Hepatocyte (in vitro differentiated cells): ENCODE results near the gene MACC1.

Experiments used
- EZH2 ChIP-seq: fragments of 200-600 bp; sonication (generic); IDR thresholded peaks from 2 replicates; pipeline ENCODE4 v1.6.1; 2016; ENCODE audit warnings: antibody characterized with exemption, mild to moderate bottlenecking, borderline replicate concordance
- TF ChIP-seq, protein P1 (sequence below): fragments of 200-600 bp; sonication (generic); IDR thresholded peaks from 2 replicates; pipeline ENCODE4 v1.5.1; 2016; ENCODE audit warnings: antibody characterized with exemption, mild to moderate bottlenecking; ENCODE audit not compliant: poor library complexity

DNA sequence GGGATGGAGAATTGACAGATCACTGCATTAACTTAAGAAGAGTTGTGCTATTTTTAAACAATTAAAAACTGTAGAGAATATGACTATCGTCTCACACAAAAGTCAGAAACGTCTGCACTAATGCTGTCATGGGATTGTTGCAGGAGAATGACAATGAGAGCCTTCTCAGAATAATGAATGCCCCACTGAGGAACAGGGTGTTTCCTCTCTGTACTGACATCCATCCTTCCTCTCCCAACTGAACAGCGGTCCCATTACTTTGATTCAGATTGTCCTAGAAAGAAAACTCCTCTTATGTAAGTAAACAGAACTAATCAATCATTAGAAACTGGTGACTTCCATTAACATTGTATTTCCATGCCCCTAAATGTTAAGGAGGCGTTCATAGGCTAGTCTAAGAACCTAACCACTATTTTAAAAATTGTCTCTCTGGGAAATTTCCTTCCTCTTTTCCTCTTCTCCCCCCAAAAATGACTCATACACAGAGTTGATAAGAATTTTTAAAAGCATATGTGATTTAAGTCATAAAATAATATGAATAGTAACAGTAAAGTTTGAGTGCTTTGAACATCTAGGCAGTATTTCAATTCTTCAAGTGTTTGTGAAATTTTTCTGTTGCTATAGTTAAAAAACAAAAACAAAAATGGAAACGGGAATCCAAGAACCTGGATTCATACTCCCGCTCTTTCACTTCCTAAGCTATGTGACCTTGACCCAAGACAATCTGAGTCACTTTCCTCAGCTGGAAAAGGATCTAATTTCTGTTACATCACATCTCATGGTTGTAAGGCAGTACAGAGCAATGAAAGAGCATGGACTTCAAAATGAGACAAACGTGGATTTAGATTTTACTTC is 12.7 kb upstream of the MACC1 start:
- TF ChIP-seq, protein P1, sequence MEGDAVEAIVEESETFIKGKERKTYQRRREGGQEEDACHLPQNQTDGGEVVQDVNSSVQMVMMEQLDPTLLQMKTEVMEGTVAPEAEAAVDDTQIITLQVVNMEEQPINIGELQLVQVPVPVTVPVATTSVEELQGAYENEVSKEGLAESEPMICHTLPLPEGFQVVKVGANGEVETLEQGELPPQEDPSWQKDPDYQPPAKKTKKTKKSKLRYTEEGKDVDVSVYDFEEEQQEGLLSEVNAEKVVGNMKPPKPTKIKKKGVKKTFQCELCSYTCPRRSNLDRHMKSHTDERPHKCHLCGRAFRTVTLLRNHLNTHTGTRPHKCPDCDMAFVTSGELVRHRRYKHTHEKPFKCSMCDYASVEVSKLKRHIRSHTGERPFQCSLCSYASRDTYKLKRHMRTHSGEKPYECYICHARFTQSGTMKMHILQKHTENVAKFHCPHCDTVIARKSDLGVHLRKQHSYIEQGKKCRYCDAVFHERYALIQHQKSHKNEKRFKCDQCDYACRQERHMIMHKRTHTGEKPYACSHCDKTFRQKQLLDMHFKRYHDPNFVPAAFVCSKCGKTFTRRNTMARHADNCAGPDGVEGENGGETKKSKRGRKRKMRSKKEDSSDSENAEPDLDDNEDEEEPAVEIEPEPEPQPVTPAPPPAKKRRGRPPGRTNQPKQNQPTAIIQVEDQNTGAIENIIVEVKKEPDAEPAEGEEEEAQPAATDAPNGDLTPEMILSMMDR: no peak
- TF ChIP-seq EZH2: no peak
